Kidney capillary endothelial cell (primary cell): ENCODE data around the gene NACC2.

Experiments used
- DNase-seq: peaks from one replicate; pipeline ENCODE4 v3.0.0-alpha.2; 2018; ENCODE audit warnings: low spot score

The NACC2 gene

GRCh38 chr9:135957431-135957830 lies 137.7 kb downstream of the NACC2 start:
- no peak for DNase-seq

GRCh38 chr9:135956802-135957174 lies 138.3 kb downstream of the NACC2 start:
- DNase-seq: no peak
